ENCODE measurements around the gene CACNA1A. TPM values are rescaled to one million over a fixed set of nuclear protein-coding genes. Genes with fewer than 3 reads are reported as not detected.
A peak's percentile ranks its signal among the peaks of the same experiment; 100 is the strongest.

The CACNA1A gene
- total and polyA plus RNA-seq, 2 of the 13 experiments (the other 11 are each of a cell fraction or from before 2014, with no cell fraction given): not detected

DNA sequence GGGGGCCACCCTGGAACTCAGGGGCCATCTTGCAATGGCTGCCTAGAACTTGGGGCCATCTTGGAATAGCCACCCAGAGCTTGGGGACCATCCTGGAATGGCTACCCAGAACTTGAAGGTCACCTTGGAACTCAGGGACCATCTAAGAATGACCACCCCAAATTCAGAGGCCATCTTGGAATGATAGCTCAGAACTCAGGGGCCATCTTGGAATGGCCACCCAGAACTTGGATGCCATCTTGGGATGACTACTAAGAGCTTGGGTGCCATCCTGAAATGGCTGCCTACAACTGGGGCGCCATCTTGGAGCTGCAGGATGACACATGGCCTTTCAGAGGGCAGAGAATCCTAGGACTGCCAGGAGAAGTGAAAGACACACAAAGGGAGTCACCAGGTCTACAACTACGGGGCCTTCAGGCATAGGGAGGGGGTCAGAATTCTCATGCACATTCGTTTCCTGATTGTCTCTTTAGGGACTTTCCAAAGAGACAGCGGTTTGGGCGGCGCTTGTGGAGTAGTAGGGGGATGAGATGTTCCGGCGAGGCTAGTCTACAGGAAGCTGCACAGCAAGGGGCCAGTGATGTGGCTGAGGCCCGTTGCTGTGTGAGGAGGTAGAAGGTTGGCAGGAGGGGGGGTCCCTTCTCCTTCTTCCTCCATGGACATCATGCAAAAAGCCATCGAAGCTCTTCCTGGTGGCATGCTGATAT lies 231.1 kb downstream of the CACNA1A start:
- no peaks in the 10 kb centered on the region for H4K20me1 ChIP-seq (ENCODE audit: insufficient read depth, low read length)
- H3K9me3 ChIP-seq (ENCODE audit: low read length): no peaks in the 10 kb centered on the region
- H3K79me2 ChIP-seq (ENCODE audit: insufficient read depth, low read length): no peaks in the 10 kb centered on the region
- no peak overlapping the region for H2AFZ ChIP-seq (ENCODE audit: low read length)
- ChIA-PET POLR2A (no interaction called here), CTCF (ENCODE audit: low intra/inter-chr PET ratio, low total read pairs) (no interaction called here)
- WGBS (ENCODE audit: low lambda C conversion rate): 25% methylated on average over 6 of the region's 10 CpGs
- no peak overlapping the region for H3K4me2 ChIP-seq (ENCODE audit: low read depth, low read length)
- no peak overlapping the region for H3K4me3 ChIP-seq (replicated peaks in 1 of 3; ENCODE audit: insufficient read depth in 1 of 3, low read depth in 2 of 3, low read length in 3 of 3)
- no peak overlapping the region for H3K9ac ChIP-seq (ENCODE audit: insufficient read depth, low read depth, low read length)
- DNase-seq (ENCODE audit: low spot score) (no peak), FAIRE-seq (no peak), ATAC-seq (no peak)
- no TSS peak for BruUV-seq (replicated peaks)
- TF ChIP-seq YY1 (IDR thresholded peaks at IDR 0.05; ENCODE audit: insufficient read depth, insufficient replicate concordance, low read depth, low read length) (peak; percentile 23), SYNCRIP (IDR thresholded peaks at IDR 0.05; ENCODE audit: insufficient read depth, low read depth, low read length) (no peak)
- TF ChIP-seq, protein P1, sequence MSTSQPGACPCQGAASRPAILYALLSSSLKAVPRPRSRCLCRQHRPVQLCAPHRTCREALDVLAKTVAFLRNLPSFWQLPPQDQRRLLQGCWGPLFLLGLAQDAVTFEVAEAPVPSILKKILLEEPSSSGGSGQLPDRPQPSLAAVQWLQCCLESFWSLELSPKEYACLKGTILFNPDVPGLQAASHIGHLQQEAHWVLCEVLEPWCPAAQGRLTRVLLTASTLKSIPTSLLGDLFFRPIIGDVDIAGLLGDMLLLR (CRISPR knock-in tag; IDR thresholded peaks at IDR 0.05): no peak
- no peaks in the 10 kb centered on the region for H3K27me3 ChIP-seq (ENCODE audit: control insufficient read depth in 1 of 2, insufficient read depth in 2 of 2, low read length in 2 of 2)
- H3K4me1 ChIP-seq (ENCODE audit: insufficient read depth, low read length): no peaks in the 10 kb centered on the region
- intact Hi-C loops (cut with micrococcal nuclease; ENCODE audit: unreplicated experiment): no loop called here
- H3K36me3 ChIP-seq (replicated peaks in 1 of 2; ENCODE audit: control insufficient read depth in 1 of 2, insufficient read depth in 2 of 2, low read length in 2 of 2): no peaks in the 10 kb centered on the region
- in situ Hi-C loops (cut with HindIII; ENCODE audit: extremely low pct_ligation_motif_present, low pct_unique_long_range_greater_than_20kb): loop anchor here (5.0 to 10.0 kb wide), 3 partner anchors 157 to 450 kb away; no protein-coding TSS in a partner anchor
- no peak overlapping the region for H3K27ac ChIP-seq (ENCODE audit: extremely low read length, insufficient read depth, low read length)

DNA sequence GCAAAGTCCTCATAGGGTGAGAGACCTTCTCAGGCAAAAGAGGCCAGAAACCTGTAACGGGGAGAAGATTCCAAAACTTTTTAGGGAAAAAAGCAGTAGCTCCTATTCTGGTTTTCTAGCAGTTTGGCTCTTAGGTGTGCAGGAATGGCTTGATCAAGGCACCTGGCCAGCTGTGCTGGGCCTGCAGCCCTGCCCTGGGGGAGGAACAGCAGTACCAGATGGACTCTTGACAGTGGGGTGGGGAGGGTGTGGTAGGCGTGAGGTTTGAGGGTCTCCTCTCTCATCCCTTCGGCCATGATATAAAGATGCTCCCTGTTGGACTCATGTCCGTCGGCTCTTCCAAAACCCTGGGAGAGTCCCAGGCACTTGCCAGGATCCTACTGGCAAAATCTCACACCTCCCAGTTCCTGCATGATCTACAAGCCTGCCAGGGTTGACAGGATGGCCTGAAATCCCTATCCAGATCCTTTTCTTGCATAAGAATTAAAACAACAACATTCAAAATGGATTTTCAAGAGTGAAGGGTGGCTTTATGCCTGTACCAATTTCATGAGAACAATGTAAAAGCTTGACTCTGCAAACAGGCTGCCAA lies 235.7 kb downstream of the CACNA1A start:
- in situ Hi-C loops (cut with HindIII; ENCODE audit: extremely low pct_ligation_motif_present, low pct_unique_long_range_greater_than_20kb): loop anchor here (10.0 kb wide), 1 partner anchor 454 kb away; no protein-coding TSS in a partner anchor
- TF ChIP-seq MXI1 (IDR thresholded peaks at IDR 0.05; ENCODE audit: borderline replicate concordance, low read depth, low read length) (no peak), ZNF329 (CRISPR knock-in tag; IDR thresholded peaks at IDR 0.05; ENCODE audit: low read depth) (peak; percentile 91)
- Histone ChIP-seq H3K27me3 (ENCODE audit: control insufficient read depth in 1 of 2, insufficient read depth in 2 of 2, low read length in 2 of 2) (0 out of 5 replicates have a peak, but pooled peaks cover 0 to 8% of the 10 kb centered on the region in 2 experiments), H3K4me3 (replicated peaks in 1 of 3; ENCODE audit: insufficient read depth in 1 of 3, low read depth in 2 of 3, low read length in 3 of 3) (no peak overlapping the region), H3K36me3 (replicated peaks in 1 of 2; ENCODE audit: control insufficient read depth in 1 of 2, insufficient read depth in 2 of 2, low read length in 2 of 2) (no peaks in the 10 kb centered on the region), H3K4me1 (ENCODE audit: insufficient read depth, low read length) (no peaks in the 10 kb centered on the region), H4K20me1 (ENCODE audit: insufficient read depth, low read length) (no peaks in the 10 kb centered on the region), H3K79me2 (ENCODE audit: insufficient read depth, low read length) (no peaks in the 10 kb centered on the region), H3K4me2 (ENCODE audit: low read depth, low read length) (no peak overlapping the region), H3K9ac (ENCODE audit: insufficient read depth, low read depth, low read length) (no peak overlapping the region), H2AFZ (ENCODE audit: low read length) (no peak overlapping the region), H3K9me3 (ENCODE audit: low read length) (no peaks in the 10 kb centered on the region), H3K27ac (ENCODE audit: extremely low read length, insufficient read depth, low read length) (no peak overlapping the region)
- 45% methylated on average over 5 of the region's 5 CpGs for WGBS (ENCODE audit: low lambda C conversion rate)
- no peak for FAIRE-seq
- POLR2A ChIA-PET: no interaction called here
- ATAC-seq: no peak
- intact Hi-C loops (cut with micrococcal nuclease; ENCODE audit: unreplicated experiment): no loop called here
- DNase-seq (ENCODE audit: low spot score): no peak
- CTCF ChIA-PET (ENCODE audit: low intra/inter-chr PET ratio, low total read pairs): no interaction called here
- BruUV-seq (replicated peaks): no TSS peak

All from HepG2 (cell line).